Measurements from ENCODE around the gene LHFPL6. TPM values are rescaled to one million over a fixed set of nuclear protein-coding genes. Genes with fewer than 3 reads are reported as not detected.

LHFPL6 gene
- total and polyA plus RNA-seq, 10 of the 15 experiments (the other 5 are each of a cell fraction or from before 2014, with no cell fraction given): 0.11 to 4.6 (median 0.41) TPM

DNA sequence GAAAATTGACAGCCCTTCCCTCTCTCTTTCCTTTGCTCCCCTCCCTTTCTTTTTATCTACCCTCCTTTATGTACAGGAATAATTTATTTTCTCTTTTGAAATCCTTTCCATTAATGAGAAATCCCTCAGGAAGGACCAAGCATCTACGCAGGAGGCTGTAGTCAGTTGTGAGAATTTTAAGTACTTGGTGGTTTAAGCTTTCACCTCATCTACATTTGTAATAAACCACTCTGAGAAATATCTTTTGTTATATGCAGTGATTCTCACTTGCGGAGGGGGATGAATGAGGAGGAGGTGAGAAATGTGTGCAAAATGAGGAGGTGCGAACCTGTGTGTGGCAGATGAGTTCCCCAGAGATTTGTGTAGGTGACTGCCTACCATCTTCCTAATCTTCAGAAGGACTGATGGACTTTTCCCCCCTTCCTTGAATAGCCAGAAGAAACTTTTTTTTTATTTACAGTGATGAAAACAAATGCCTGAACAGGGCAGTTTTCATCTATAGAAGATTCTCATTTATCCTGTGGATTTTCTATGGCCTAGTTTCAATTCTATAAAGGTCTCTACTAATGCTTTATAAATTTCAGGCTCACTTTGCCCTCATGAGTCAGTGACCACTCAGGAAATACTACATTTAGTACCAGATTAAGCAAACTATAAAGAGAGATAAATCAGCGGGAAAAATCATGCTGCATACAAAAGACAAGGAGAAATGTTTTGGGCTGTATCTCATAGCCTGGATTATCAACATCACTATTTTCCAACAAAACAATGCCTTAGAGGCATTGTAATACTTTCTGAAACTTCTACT lies 118.3 kb downstream of the LHFPL6 start:
- Histone ChIP-seq H2AFZ (ENCODE audit: control insufficient read depth, low read depth, low read length) (no peak overlapping the region), H3K4me2 (ENCODE audit: control insufficient read depth, insufficient read depth) (no peak overlapping the region), H3K9ac (ENCODE audit: control insufficient read depth, insufficient read depth, low read length) (no peak overlapping the region), H4K20me1 (ENCODE audit: control insufficient read depth, insufficient read depth) (no peaks in the 10 kb centered on the region), H3K36me3 (ENCODE audit: control insufficient read depth in 2 of 2, insufficient read depth in 2 of 2, low read length in 1 of 2) (no peaks in the 10 kb centered on the region), H3K27ac (ENCODE audit: control insufficient read depth, insufficient read depth) (no peak overlapping the region), H3K79me2 (ENCODE audit: control insufficient read depth, insufficient read depth, low read length) (no peaks in the 10 kb centered on the region), H3K4me3 (no peak overlapping the region), H3K9me3 (replicated peaks; ENCODE audit: control insufficient read depth, insufficient read depth, low read length) (no peaks in the 10 kb centered on the region), H3K4me1 (ENCODE audit: control insufficient read depth, insufficient read depth, low read length) (no peaks in the 10 kb centered on the region), H3K27me3 (replicated peaks in 1 of 2; ENCODE audit: control insufficient read depth in 2 of 2, insufficient read depth in 2 of 2, low read length in 1 of 2) (no peaks in the 10 kb centered on the region)
- BruUV-seq (replicated peaks): no TSS peak
- ChIA-PET CTCF (no interaction called here), RAD21 (ENCODE audit: unreplicated experiment) (no interaction called here), POLR2A (no interaction called here), SMC1A (ENCODE audit: uncharacterized antibody, unreplicated experiment) (interaction anchor here (1.6 to 2.1 kb wide), 2 partner anchors 8 to 34 kb away, joined by 3 to 5 read pairs; no protein-coding TSS in a partner anchor)
- DNase-seq (ENCODE audit: low read depth, low spot score): no peak
- in situ Hi-C loops (cut with MboI) (no loop called here), intact Hi-C loops (cut with micrococcal nuclease; ENCODE audit: unreplicated experiment) (no loop called here)
- no peak for ATAC-seq
- TF ChIP-seq E2F8 (IDR thresholded peaks at IDR 0.05; ENCODE audit: low read depth, partially characterized antibody) (no peak), MTA2 (IDR thresholded peaks at IDR 0.05; ENCODE audit: low read depth) (0 out of 2 replicates have a peak, but pooled peaks have one; percentile 21), ZNF207 (IDR thresholded peaks at IDR 0.05; ENCODE audit: borderline replicate concordance) (no peak), MEF2B (IDR thresholded peaks at IDR 0.05; ENCODE audit: partially characterized antibody, poor library complexity, severe bottlenecking) (peak; percentile 76), PML (IDR thresholded peaks at IDR 0.05; ENCODE audit: low read length) (no peak), ZNF592 (IDR thresholded peaks at IDR 0.05) (no peak), BHLHE40 (IDR thresholded peaks at IDR 0.05; ENCODE audit: borderline replicate concordance in 1 of 2, low read depth in 2 of 2, low read length in 1 of 2) (peak; percentile 19 to 32; a peak in 1 of 4 replicates), CHD2 (IDR thresholded peaks at IDR 0.05; ENCODE audit: borderline replicate concordance, low read depth, low read length) (no peak)
- 65% methylated on average over 4 of the region's 4 CpGs for WGBS (ENCODE audit: insufficient coverage, insufficient replicate concordance, low lambda C conversion rate, missing lambda C conversion rate)
- FAIRE-seq: no peak
